Caco-2 (cell line): ENCODE data around the gene PCDHGB5. TPM values are rescaled to one million over a fixed set of nuclear protein-coding genes. Genes with fewer than 3 reads are reported as not detected.
"Not testable (repeated sequence)": the region's sequence is repeated elsewhere in the genome, so short reads cannot be mapped to it uniquely, and the experiment has no call there.

Source experiments
- BruUV-seq: library from RNA; stranded (reverse); fragments of 400-500 nt; replicated peaks from 2 replicates; lab custom pipeline; 2021; lab: Mats Ljungman, UMichigan
- CTCF ChIA-PET: fragments of 300-600 bp; sonication (Branson Sonifier 250); formaldehyde crosslinking; loops from one replicate; lab custom pipeline; 2022; ENCODE audit warnings: antibody characterized with exemption; lab: Charles Lee
- POLR2A ChIA-PET: fragments of 300-600 bp; sonication (Branson Sonifier 250); formaldehyde crosslinking; loops from one replicate; lab custom pipeline; 2022; ENCODE audit warnings: antibody characterized with exemption; lab: Charles Lee
- DNase-seq, 2 experiments: peaks; one replicate each; pipeline versions ENCODE4 v3.0.0 to v3.0.0-alpha.2; 2020 to 2022
- H3K27me3 ChIP-seq: replicated peaks from 2 replicates; pipeline ENCODE4 v1.6.0; 2011; ENCODE audit warnings: low read length; ENCODE audit not compliant: control insufficient read depth, insufficient read depth
- H3K36me3 ChIP-seq: 2 replicates; pipeline ENCODE4 v1.5.1; 2011; ENCODE audit warnings: low read length; ENCODE audit not compliant: control insufficient read depth, insufficient read depth
- H3K4me1 ChIP-seq: fragments of 250-450 bp; sonication (Bioruptor Pico); 2 replicates; pipeline ENCODE4 v1.5.1; 2020; ENCODE audit warnings: mild to moderate bottlenecking
- H3K4me3 ChIP-seq: 2 replicates; pipeline ENCODE4 v1.5.1; 2011; ENCODE audit warnings: low read depth, mild to moderate bottlenecking, control low read depth, low read length
- H3K9me3 ChIP-seq: fragments of 250-450 bp; sonication (Bioruptor Pico); 2 replicates; pipeline ENCODE4 v1.5.1; 2020; ENCODE audit warnings: mild to moderate bottlenecking, moderate library complexity
- H3K27ac Mint-ChIP-seq: one replicate; pipeline ENCODE4 v1.8.0; 2022; ENCODE audit warnings: mixed read lengths; ENCODE audit not compliant: unreplicated experiment
- H3K27me3 Mint-ChIP-seq: one replicate; pipeline ENCODE4 v1.8.0; 2022; ENCODE audit warnings: mixed read lengths; ENCODE audit not compliant: insufficient read depth, unreplicated experiment
- H3K36me3 Mint-ChIP-seq: one replicate; pipeline ENCODE4 v1.8.0; 2022; ENCODE audit warnings: mild to moderate bottlenecking, mixed read lengths; ENCODE audit not compliant: insufficient read depth, unreplicated experiment
- H3K4me1 Mint-ChIP-seq: one replicate; pipeline ENCODE4 v1.8.0; 2022; ENCODE audit warnings: low read depth, mixed read lengths; ENCODE audit not compliant: unreplicated experiment
- H3K4me3 Mint-ChIP-seq: one replicate; pipeline ENCODE4 v1.8.0; 2022; ENCODE audit warnings: mild to moderate bottlenecking, moderate library complexity, mixed read lengths; ENCODE audit not compliant: unreplicated experiment
- H3K9me3 Mint-ChIP-seq: one replicate; pipeline ENCODE4 v1.8.0; 2022; ENCODE audit warnings: mixed read lengths; ENCODE audit not compliant: unreplicated experiment
- CTCF ChIP-seq, 2 experiments: fragments of 200-600 bp in 1 of 2; IDR thresholded peaks; 1 replicate in 1 of 2; 2 replicates in 1 of 2; pipeline versions ENCODE4 v1.5.1 to v1.8.0; 2011 to 2022; ENCODE audit warnings: antibody characterized with exemption in 1 of 2, control low read depth in 1 of 2, inconsistent platforms in 1 of 2, low read depth in 1 of 2, low read length in 1 of 2, mild to moderate bottlenecking in 1 of 2, moderate library complexity in 1 of 2; ENCODE audit not compliant: insufficient read depth in 1 of 2, severe bottlenecking in 1 of 2, unreplicated experiment in 1 of 2
- intact Hi-C: fragments of 100-400 bp; cut with micrococcal nuclease; formaldehyde crosslinking; loops from one replicate; pipeline ENCODE4 v1.10.0; 2022; ENCODE audit not compliant: unreplicated experiment
- total RNA-seq: library from RNA; stranded (reverse); gene quantifications from 2 replicates; pipeline ENCODE4 v1.2.3, GENCODE V29; 2022

The PCDHGB5 gene
- total RNA-seq, 1 experiment from 2014 or later = 13.2 TPM

DNA sequence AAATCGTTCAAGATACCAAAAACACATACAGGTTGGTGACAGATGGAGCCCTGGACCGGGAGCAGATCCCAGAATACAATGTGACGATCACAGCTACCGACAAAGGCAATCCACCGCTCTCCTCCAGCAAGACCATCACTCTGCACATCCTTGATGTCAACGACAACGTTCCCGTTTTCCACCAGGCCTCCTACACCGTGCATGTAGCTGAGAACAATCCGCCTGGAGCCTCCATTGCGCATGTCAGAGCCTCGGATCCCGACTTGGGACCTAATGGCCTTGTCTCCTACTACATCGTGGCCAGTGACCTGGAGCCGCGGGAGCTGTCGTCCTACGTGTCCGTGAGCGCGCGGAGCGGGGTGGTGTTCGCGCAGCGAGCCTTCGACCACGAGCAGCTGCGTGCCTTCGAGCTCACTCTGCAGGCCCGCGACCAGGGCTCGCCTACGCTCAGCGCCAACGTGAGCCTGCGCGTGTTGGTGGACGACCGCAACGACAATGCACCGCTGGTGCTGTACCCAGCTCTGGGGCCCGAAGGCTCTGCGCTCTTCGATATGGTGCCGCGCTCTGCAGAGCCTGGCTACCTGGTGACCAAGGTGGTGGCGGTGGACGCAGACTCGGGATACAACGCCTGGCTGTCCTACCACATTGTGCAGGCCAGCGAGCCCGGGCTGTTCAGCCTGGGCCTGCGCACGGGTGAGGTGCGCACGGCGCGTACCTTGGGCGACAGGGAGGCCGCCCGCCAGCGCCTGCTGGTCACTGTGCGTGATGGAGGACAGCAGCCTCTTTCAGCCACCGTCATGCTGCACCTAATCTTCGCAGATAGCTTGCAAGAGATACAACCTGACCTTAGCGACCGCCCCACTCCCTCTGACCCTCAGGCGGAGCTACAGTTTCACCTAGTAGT, 25.9 kb upstream of the PCDHGB5 start:
- no peaks in the 10 kb centered on the region for H3K9me3 Mint-ChIP-seq
- Histone ChIP-seq H3K27me3 (no peaks in the 10 kb centered on the region), H3K9me3 (no peaks in the 10 kb centered on the region; the same call in 1 of the 2 replicates), H3K4me3 (no peak overlapping the region), H3K36me3 (no peaks in the 10 kb centered on the region), H3K4me1 (no peaks in the 10 kb centered on the region)
- CTCF ChIA-PET = interaction anchor here (0.8 kb wide), 1 partner anchor 192 kb away, joined by 3 read pairs; no protein-coding TSS in a partner anchor
- no peaks in the 10 kb centered on the region for H3K36me3 Mint-ChIP-seq
- POLR2A ChIA-PET = no interaction called here
- no peak for DNase-seq
- BruUV-seq = no TSS peak
- no peak for TF ChIP-seq CTCF (IDR thresholded peaks at IDR 0.05; ENCODE audit: insufficient read depth in 1 of 2, low read depth in 1 of 2, low read length in 1 of 2, severe bottlenecking in 1 of 2, unreplicated experiment in 1 of 2)
- no peaks in the 10 kb centered on the region for H3K4me1 Mint-ChIP-seq
- no peaks in the 10 kb centered on the region for H3K27me3 Mint-ChIP-seq
- H3K4me3 Mint-ChIP-seq = no peak overlapping the region
- intact Hi-C loops = no loop called here
- no peak overlapping the region for H3K27ac Mint-ChIP-seq

- no peaks in the 10 kb centered on the region for H3K27me3 ChIP-seq
- Mint-ChIP-seq H3K27ac (no peak within 1 kb of the TSS), H3K4me3 (no peak within 1 kb of the TSS), H3K27me3 (no peaks in the 10 kb centered on the region), H3K9me3 (no peaks in the 10 kb centered on the region), H3K36me3 (no peaks in the 10 kb centered on the region), H3K4me1 (no peaks in the 10 kb centered on the region)
- DNase-seq = peak in 1 of 2 experiments; percentile 18
- intact Hi-C loops = no loop called here
- POLR2A ChIA-PET = no interaction called here
- peak; percentile 29 for TF ChIP-seq CTCF (IDR thresholded peaks at IDR 0.05; ENCODE audit: insufficient read depth in 1 of 2, low read depth in 1 of 2, low read length in 1 of 2, severe bottlenecking in 1 of 2, unreplicated experiment in 1 of 2)
- no TSS peak for BruUV-seq
- H3K36me3 ChIP-seq = no peaks in the 10 kb centered on the region
- CTCF ChIA-PET = interaction anchor here (0.7 kb wide), 1 partner anchor 190 kb away, joined by 3 read pairs; no protein-coding TSS in a partner anchor
- H3K4me3 ChIP-seq = no peak within 1 kb of the TSS
- no peaks in the 10 kb centered on the region; the same call in 1 of the 2 replicates for H3K9me3 ChIP-seq
- no peaks in the 10 kb centered on the region for H3K4me1 ChIP-seq
These were observed 24.0 kb upstream of the PCDHGB5 start, which contains the start of gene PCDHGA6 for GRCh38 chr5:141373673-141374317. PCDHGA6 (plus strand) TSS chr5:141373891; CDS start chr5:141374084, 193 bp downstream.

- Histone ChIP-seq H3K36me3 (no peaks in the 10 kb centered on the region), H3K27me3 (no peaks in the 10 kb centered on the region), H3K4me1 (no peaks in the 10 kb centered on the region), H3K9me3 (no peaks in the 10 kb centered on the region; the same call in 1 of the 2 replicates), H3K4me3 (no peak overlapping the region)
- no peaks in the 10 kb centered on the region for H3K27me3 Mint-ChIP-seq
- CTCF ChIA-PET = no interaction called here
- intact Hi-C loops = no loop called here
- no peak for DNase-seq
- no peak for TF ChIP-seq CTCF (IDR thresholded peaks at IDR 0.05; ENCODE audit: insufficient read depth in 1 of 2, low read depth in 1 of 2, low read length in 1 of 2, severe bottlenecking in 1 of 2, unreplicated experiment in 1 of 2)
- no peak overlapping the region for H3K4me3 Mint-ChIP-seq
- POLR2A ChIA-PET = no interaction called here
- H3K36me3 Mint-ChIP-seq = no peaks in the 10 kb centered on the region
- H3K4me1 Mint-ChIP-seq = no peaks in the 10 kb centered on the region
- H3K27ac Mint-ChIP-seq = no peak overlapping the region
- no TSS peak for BruUV-seq
- H3K9me3 Mint-ChIP-seq = no peaks in the 10 kb centered on the region
These were observed 23.1 kb upstream of the PCDHGB5 start for GRCh38 chr5:141374627-141375026.

GRCh38 chr5:141375444-141376155, 22.1 kb upstream of the PCDHGB5 start:
- H3K9me3 ChIP-seq, DNase-seq, H3K36me3 Mint-ChIP-seq, H3K27ac Mint-ChIP-seq, H3K36me3 ChIP-seq, H3K27me3 Mint-ChIP-seq, POLR2A ChIA-PET, H3K4me3 Mint-ChIP-seq, H3K4me3 ChIP-seq, CTCF ChIA-PET, H3K27me3 ChIP-seq, H3K4me1 ChIP-seq, BruUV-seq, intact Hi-C loops, H3K4me1 Mint-ChIP-seq, H3K9me3 Mint-ChIP-seq: not testable (repeated sequence)
